Activated T-cell treated with anti-CD3 and anti-CD28 coated beads, Interleukin-2, amount 50 U/mL, for 24 hours (primary cell): ENCODE data around the gene AFDN.

Experiments
- DNase-seq: peaks from one replicate; pipeline ENCODE4 v3.0.0-alpha.2; 2020
- H3K27ac Mint-ChIP-seq: 2 replicates; pipeline ENCODE4 v1.8.0; 2020; ENCODE audit warnings: mild to moderate bottlenecking, mixed read lengths
- H3K27me3 Mint-ChIP-seq: 2 replicates; pipeline ENCODE4 v1.8.0; 2020; ENCODE audit warnings: mixed read lengths
- H3K36me3 Mint-ChIP-seq: 2 replicates; pipeline ENCODE4 v1.8.0; 2020; ENCODE audit warnings: low read depth, mixed read lengths
- H3K4me1 Mint-ChIP-seq: 2 replicates; pipeline ENCODE4 v1.8.0; 2020; ENCODE audit warnings: low read depth, mixed read lengths
- H3K4me3 Mint-ChIP-seq: 2 replicates; pipeline ENCODE4 v1.8.0; 2020; ENCODE audit warnings: mild to moderate bottlenecking, moderate library complexity, mixed read lengths
- H3K9me3 Mint-ChIP-seq: 2 replicates; pipeline ENCODE4 v1.8.0; 2020; ENCODE audit warnings: mixed read lengths

The AFDN gene

GRCh38 chr6:167839343-167839742, 12.6 kb downstream of the AFDN start:
- Mint-ChIP-seq H3K9me3 (no peaks in the 10 kb centered on the region), H3K36me3 (no peaks in the 10 kb centered on the region), H3K27ac (no peak overlapping the region), H3K4me3 (no peak overlapping the region), H3K4me1 (peaks cover 3% of the 10 kb centered on the region), H3K27me3 (peaks cover 33% of the 10 kb centered on the region)
- no peak for DNase-seq

GRCh38 chr6:167839755-167840154, 13.0 kb downstream of the AFDN start:
- Mint-ChIP-seq H3K4me3 (no peak overlapping the region), H3K27ac (no peak overlapping the region), H3K4me1 (peaks cover 3% of the 10 kb centered on the region), H3K9me3 (no peaks in the 10 kb centered on the region), H3K36me3 (no peaks in the 10 kb centered on the region), H3K27me3 (peaks cover 29% of the 10 kb centered on the region)
- DNase-seq, result no peak

- H3K4me3 Mint-ChIP-seq, result no peak overlapping the region
- H3K27me3 Mint-ChIP-seq, result peaks cover 25% of the 10 kb centered on the region
- H3K27ac Mint-ChIP-seq, result no peak overlapping the region
- DNase-seq, result no peak
- H3K36me3 Mint-ChIP-seq, result no peaks in the 10 kb centered on the region
- no peaks in the 10 kb centered on the region for H3K4me1 Mint-ChIP-seq
- no peaks in the 10 kb centered on the region for H3K9me3 Mint-ChIP-seq
Measured at GRCh38 chr6:167840160-167840525, 13.4 kb downstream of the AFDN start.

GRCh38 chr6:167840526-167841179, 13.9 kb downstream of the AFDN start:
- Mint-ChIP-seq H3K4me1 (no peaks in the 10 kb centered on the region), H3K27ac (no peak overlapping the region), H3K27me3 (peaks cover 23% of the 10 kb centered on the region), H3K4me3 (no peak overlapping the region), H3K9me3 (no peaks in the 10 kb centered on the region), H3K36me3 (no peaks in the 10 kb centered on the region)
- DNase-seq, result no peak

- no peaks in the 10 kb centered on the region for H3K36me3 Mint-ChIP-seq
- H3K4me3 Mint-ChIP-seq, result no peak overlapping the region
- H3K9me3 Mint-ChIP-seq, result no peaks in the 10 kb centered on the region
Measured at GRCh38 chr6:167841981-167842380, 15.3 kb downstream of the AFDN start.

GRCh38 chr6:167842457-167842856, 15.7 kb downstream of the AFDN start:
- Mint-ChIP-seq H3K27me3 (peaks cover 21% of the 10 kb centered on the region), H3K27ac (no peak overlapping the region), H3K4me1 (no peaks in the 10 kb centered on the region), H3K36me3 (no peaks in the 10 kb centered on the region), H3K4me3 (no peak overlapping the region), H3K9me3 (no peaks in the 10 kb centered on the region)
- no peak for DNase-seq

More at GRCh38 chr6:167841981-167842380, 15.3 kb downstream of the AFDN start:
- H3K4me1 Mint-ChIP-seq, result no peaks in the 10 kb centered on the region
- no peak for DNase-seq
- no peak overlapping the region for H3K27ac Mint-ChIP-seq
- peaks cover 18% of the 10 kb centered on the region for H3K27me3 Mint-ChIP-seq

- Mint-ChIP-seq H3K36me3 (no peaks in the 10 kb centered on the region), H3K27ac (no peak overlapping the region), H3K4me3 (no peak overlapping the region), H3K9me3 (no peaks in the 10 kb centered on the region), H3K4me1 (no peaks in the 10 kb centered on the region), H3K27me3 (peaks cover 19% of the 10 kb centered on the region)
- DNase-seq, result no peak
Measured at GRCh38 chr6:167843023-167843422, 16.3 kb downstream of the AFDN start.

GRCh38 chr6:167845856-167846255, 19.1 kb downstream of the AFDN start:
- Mint-ChIP-seq H3K27ac (no peak overlapping the region), H3K9me3 (no peaks in the 10 kb centered on the region), H3K27me3 (peaks cover 21% of the 10 kb centered on the region), H3K4me3 (no peak overlapping the region), H3K4me1 (no peaks in the 10 kb centered on the region), H3K36me3 (no peaks in the 10 kb centered on the region)
- DNase-seq, result no peak

GRCh38 chr6:167846997-167847606, 20.4 kb downstream of the AFDN start:
- Mint-ChIP-seq H3K4me1 (no peaks in the 10 kb centered on the region), H3K9me3 (no peaks in the 10 kb centered on the region), H3K4me3 (no peak overlapping the region), H3K36me3 (no peaks in the 10 kb centered on the region), H3K27ac (no peak overlapping the region), H3K27me3 (peaks cover 26% of the 10 kb centered on the region)
- DNase-seq, result no peak

- Mint-ChIP-seq H3K27ac (no peak overlapping the region), H3K9me3 (no peaks in the 10 kb centered on the region), H3K4me1 (no peaks in the 10 kb centered on the region), H3K4me3 (no peak overlapping the region), H3K27me3 (peaks cover 32% of the 10 kb centered on the region), H3K36me3 (no peaks in the 10 kb centered on the region)
- DNase-seq, result no peak
Measured at GRCh38 chr6:167847936-167848335, 21.2 kb downstream of the AFDN start.

GRCh38 chr6:167848783-167849182, 22.1 kb downstream of the AFDN start:
- H3K9me3 Mint-ChIP-seq, result no peaks in the 10 kb centered on the region

GRCh38 chr6:167849846-167850459, 23.2 kb downstream of the AFDN start:
- DNase-seq, result no peak
- H3K36me3 Mint-ChIP-seq, result no peaks in the 10 kb centered on the region
- H3K27me3 Mint-ChIP-seq, result peaks cover 40% of the 10 kb centered on the region
- no peak overlapping the region for H3K27ac Mint-ChIP-seq
- H3K9me3 Mint-ChIP-seq, result no peaks in the 10 kb centered on the region
- no peak overlapping the region for H3K4me3 Mint-ChIP-seq
- H3K4me1 Mint-ChIP-seq, result no peaks in the 10 kb centered on the region

More at GRCh38 chr6:167848783-167849182, 22.1 kb downstream of the AFDN start:
- Mint-ChIP-seq H3K4me3 (no peak overlapping the region), H3K36me3 (no peaks in the 10 kb centered on the region), H3K27ac (no peak overlapping the region), H3K27me3 (peaks cover 32% of the 10 kb centered on the region), H3K4me1 (no peaks in the 10 kb centered on the region)
- DNase-seq, result no peak

- Mint-ChIP-seq H3K4me3 (no peak overlapping the region), H3K9me3 (no peaks in the 10 kb centered on the region), H3K4me1 (peaks cover 2% of the 10 kb centered on the region), H3K36me3 (no peaks in the 10 kb centered on the region), H3K27me3 (peaks cover 40% of the 10 kb centered on the region), H3K27ac (no peak overlapping the region)
- no peak for DNase-seq
Measured at GRCh38 chr6:167850782-167851181, 24.1 kb downstream of the AFDN start.

GRCh38 chr6:167851370-167851952, 24.8 kb downstream of the AFDN start:
- peaks cover 40% of the 10 kb centered on the region for H3K27me3 Mint-ChIP-seq
- H3K36me3 Mint-ChIP-seq, result no peaks in the 10 kb centered on the region
- H3K9me3 Mint-ChIP-seq, result no peaks in the 10 kb centered on the region
- peaks cover 2% of the 10 kb centered on the region for H3K4me1 Mint-ChIP-seq
- H3K4me3 Mint-ChIP-seq, result no peak overlapping the region
- H3K27ac Mint-ChIP-seq, result no peak overlapping the region
- DNase-seq, result no peak

- H3K4me3 Mint-ChIP-seq, result no peak overlapping the region
- H3K27me3 Mint-ChIP-seq, result peaks cover 40% of the 10 kb centered on the region
- peaks cover 14% of the 10 kb centered on the region for H3K4me1 Mint-ChIP-seq
- DNase-seq, result no peak
- H3K27ac Mint-ChIP-seq, result peak overlapping the region; percentile 8
- H3K36me3 Mint-ChIP-seq, result no peaks in the 10 kb centered on the region
- H3K9me3 Mint-ChIP-seq, result no peaks in the 10 kb centered on the region
Measured at GRCh38 chr6:167855825-167856425, 29.2 kb downstream of the AFDN start.
